H1 (cell line): Measurements from ENCODE around the gene STX5. TPM values are rescaled to one million over a fixed set of nuclear protein-coding genes. Genes with fewer than 3 reads are reported as not detected.

Experiments
- CHD1 ChIP-seq: IDR thresholded peaks from 2 replicates; pipeline ENCODE4 v1.6.1; 2012; ENCODE audit warnings: low read depth, low read length, improper control_type of control experiment
- JUN ChIP-seq: IDR thresholded peaks from 2 replicates; pipeline ENCODE4 v1.6.1; 2011; ENCODE audit warnings: low read depth, mild to moderate bottlenecking, improper control_type of control experiment, low read length
- KDM4A ChIP-seq: IDR thresholded peaks from one replicate; pipeline ENCODE4 v1.7.1; 2012; ENCODE audit warnings: low read depth, mild to moderate bottlenecking, moderate library complexity, low read length, inconsistent platforms; ENCODE audit not compliant: severe bottlenecking
- MAFK ChIP-seq: IDR thresholded peaks from 2 replicates; pipeline ENCODE4 v1.6.1; 2012; ENCODE audit warnings: low read depth, mild to moderate bottlenecking, improper control_type of control experiment, low read length
- NRF1 ChIP-seq: IDR thresholded peaks from 2 replicates; pipeline ENCODE4 v1.6.1; 2011; ENCODE audit warnings: mild to moderate bottlenecking, low read depth, low read length, improper control_type of control experiment
- RBBP5 ChIP-seq: IDR thresholded peaks from 2 replicates; pipeline ENCODE4 v1.7.1; 2012; ENCODE audit warnings: low read depth, mild to moderate bottlenecking, inconsistent platforms, low read length, moderate library complexity, borderline replicate concordance
- SRF ChIP-seq: IDR thresholded peaks from 2 replicates; pipeline ENCODE4 v1.6.1; 2011; ENCODE audit warnings: mild to moderate bottlenecking, low read depth, low read length, moderate library complexity
- SUZ12 ChIP-seq: fragments of 200-600 bp; sonication (generic); IDR thresholded peaks from 2 replicates; pipeline ENCODE4 v1.6.1; 2012; ENCODE audit warnings: mild to moderate bottlenecking, inconsistent platforms, low read length, moderate library complexity, mixed read lengths
- YY1 ChIP-seq: IDR thresholded peaks from 2 replicates; pipeline ENCODE4 v1.6.1; 2011; ENCODE audit warnings: low read depth, mild to moderate bottlenecking, low read length
- polyA plus RNA-seq, 7 experiments: library from polyadenylated mRNA; depleted of rRNA in 3 of 7; stranded (reverse) in 5 of 7; unstranded in 2 of 7; fragments of >200 nt in 5 of 7; fragments of 200-250 nt in 2 of 7; gene quantifications; 1 replicate in 5 of 7; 2 replicates in 1 of 7; 4 replicates in 1 of 7; pipeline versions ENCODE4 v1.2.1 to v1.2.3, GENCODE V29; 2011 to 2013; ENCODE audit warnings: missing spikeins in 2 of 7, mixed read lengths in 2 of 7
- total RNA-seq: library from RNA; stranded (reverse); fragmentation: NEBNext Ultra II Directional; extraction: Animal tissue kit (Norgen Biotek cat#: 25700); gene quantifications from 2 replicates; pipeline ENCODE4 v1.2.1, GENCODE V29; 2021
- TF ChIP-seq, protein P1 (sequence below): fragments of 300-600 bp; sonication (generic); IDR thresholded peaks from 2 replicates; pipeline ENCODE4 v1.7.1; 2012; ENCODE audit warnings: low read length, moderate library complexity, mild to moderate bottlenecking, inconsistent platforms; ENCODE audit not compliant: insufficient replicate concordance

Gene STX5
- total and polyA plus RNA-seq, 2 of the 8 experiments (the other 6 are each of a cell fraction or from before 2014, with no cell fraction given): 24.2 to 28.5 TPM

- TF ChIP-seq, protein P1, sequence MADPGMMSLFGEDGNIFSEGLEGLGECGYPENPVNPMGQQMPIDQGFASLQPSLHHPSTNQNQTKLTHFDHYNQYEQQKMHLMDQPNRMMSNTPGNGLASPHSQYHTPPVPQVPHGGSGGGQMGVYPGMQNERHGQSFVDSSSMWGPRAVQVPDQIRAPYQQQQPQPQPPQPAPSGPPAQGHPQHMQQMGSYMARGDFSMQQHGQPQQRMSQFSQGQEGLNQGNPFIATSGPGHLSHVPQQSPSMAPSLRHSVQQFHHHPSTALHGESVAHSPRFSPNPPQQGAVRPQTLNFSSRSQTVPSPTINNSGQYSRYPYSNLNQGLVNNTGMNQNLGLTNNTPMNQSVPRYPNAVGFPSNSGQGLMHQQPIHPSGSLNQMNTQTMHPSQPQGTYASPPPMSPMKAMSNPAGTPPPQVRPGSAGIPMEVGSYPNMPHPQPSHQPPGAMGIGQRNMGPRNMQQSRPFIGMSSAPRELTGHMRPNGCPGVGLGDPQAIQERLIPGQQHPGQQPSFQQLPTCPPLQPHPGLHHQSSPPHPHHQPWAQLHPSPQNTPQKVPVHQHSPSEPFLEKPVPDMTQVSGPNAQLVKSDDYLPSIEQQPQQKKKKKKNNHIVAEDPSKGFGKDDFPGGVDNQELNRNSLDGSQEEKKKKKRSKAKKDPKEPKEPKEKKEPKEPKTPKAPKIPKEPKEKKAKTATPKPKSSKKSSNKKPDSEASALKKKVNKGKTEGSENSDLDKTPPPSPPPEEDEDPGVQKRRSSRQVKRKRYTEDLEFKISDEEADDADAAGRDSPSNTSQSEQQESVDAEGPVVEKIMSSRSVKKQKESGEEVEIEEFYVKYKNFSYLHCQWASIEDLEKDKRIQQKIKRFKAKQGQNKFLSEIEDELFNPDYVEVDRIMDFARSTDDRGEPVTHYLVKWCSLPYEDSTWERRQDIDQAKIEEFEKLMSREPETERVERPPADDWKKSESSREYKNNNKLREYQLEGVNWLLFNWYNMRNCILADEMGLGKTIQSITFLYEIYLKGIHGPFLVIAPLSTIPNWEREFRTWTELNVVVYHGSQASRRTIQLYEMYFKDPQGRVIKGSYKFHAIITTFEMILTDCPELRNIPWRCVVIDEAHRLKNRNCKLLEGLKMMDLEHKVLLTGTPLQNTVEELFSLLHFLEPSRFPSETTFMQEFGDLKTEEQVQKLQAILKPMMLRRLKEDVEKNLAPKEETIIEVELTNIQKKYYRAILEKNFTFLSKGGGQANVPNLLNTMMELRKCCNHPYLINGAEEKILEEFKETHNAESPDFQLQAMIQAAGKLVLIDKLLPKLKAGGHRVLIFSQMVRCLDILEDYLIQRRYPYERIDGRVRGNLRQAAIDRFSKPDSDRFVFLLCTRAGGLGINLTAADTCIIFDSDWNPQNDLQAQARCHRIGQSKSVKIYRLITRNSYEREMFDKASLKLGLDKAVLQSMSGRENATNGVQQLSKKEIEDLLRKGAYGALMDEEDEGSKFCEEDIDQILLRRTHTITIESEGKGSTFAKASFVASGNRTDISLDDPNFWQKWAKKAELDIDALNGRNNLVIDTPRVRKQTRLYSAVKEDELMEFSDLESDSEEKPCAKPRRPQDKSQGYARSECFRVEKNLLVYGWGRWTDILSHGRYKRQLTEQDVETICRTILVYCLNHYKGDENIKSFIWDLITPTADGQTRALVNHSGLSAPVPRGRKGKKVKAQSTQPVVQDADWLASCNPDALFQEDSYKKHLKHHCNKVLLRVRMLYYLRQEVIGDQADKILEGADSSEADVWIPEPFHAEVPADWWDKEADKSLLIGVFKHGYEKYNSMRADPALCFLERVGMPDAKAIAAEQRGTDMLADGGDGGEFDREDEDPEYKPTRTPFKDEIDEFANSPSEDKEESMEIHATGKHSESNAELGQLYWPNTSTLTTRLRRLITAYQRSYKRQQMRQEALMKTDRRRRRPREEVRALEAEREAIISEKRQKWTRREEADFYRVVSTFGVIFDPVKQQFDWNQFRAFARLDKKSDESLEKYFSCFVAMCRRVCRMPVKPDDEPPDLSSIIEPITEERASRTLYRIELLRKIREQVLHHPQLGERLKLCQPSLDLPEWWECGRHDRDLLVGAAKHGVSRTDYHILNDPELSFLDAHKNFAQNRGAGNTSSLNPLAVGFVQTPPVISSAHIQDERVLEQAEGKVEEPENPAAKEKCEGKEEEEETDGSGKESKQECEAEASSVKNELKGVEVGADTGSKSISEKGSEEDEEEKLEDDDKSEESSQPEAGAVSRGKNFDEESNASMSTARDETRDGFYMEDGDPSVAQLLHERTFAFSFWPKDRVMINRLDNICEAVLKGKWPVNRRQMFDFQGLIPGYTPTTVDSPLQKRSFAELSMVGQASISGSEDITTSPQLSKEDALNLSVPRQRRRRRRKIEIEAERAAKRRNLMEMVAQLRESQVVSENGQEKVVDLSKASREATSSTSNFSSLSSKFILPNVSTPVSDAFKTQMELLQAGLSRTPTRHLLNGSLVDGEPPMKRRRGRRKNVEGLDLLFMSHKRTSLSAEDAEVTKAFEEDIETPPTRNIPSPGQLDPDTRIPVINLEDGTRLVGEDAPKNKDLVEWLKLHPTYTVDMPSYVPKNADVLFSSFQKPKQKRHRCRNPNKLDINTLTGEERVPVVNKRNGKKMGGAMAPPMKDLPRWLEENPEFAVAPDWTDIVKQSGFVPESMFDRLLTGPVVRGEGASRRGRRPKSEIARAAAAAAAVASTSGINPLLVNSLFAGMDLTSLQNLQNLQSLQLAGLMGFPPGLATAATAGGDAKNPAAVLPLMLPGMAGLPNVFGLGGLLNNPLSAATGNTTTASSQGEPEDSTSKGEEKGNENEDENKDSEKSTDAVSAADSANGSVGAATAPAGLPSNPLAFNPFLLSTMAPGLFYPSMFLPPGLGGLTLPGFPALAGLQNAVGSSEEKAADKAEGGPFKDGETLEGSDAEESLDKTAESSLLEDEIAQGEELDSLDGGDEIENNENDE: no peak
- TF ChIP-seq SUZ12 (no peak), SRF (peak; percentile 76), JUN (no peak), MAFK (no peak), NRF1 (peak; percentile 82), CHD1 (no peak), YY1 (peak; percentile 70; the same call in 1 of the 2 replicates), RBBP5 (0 out of 2 replicates have a peak, but pooled peaks have one; percentile 55), KDM4A (peak; percentile 99)
Observed at GRCh38 chr11:62805076-62805892, 26.6 kb downstream of the STX5 start, which contains the start of gene NXF1 (continued).
